Chondrocyte (in vitro differentiated cells): ENCODE results near the gene NPTX1. TPM values are rescaled to one million over a fixed set of nuclear protein-coding genes. Genes with fewer than 3 reads are reported as not detected.
A peak's percentile ranks its signal among the peaks of the same experiment; 100 is the strongest.

ENCODE experiments used
- DNase-seq: peaks from one replicate; pipeline ENCODE4 v3.0.0; 2021; ENCODE audit warnings: mixed read lengths, low spot score
- H3K27ac Mint-ChIP-seq: one replicate; pipeline ENCODE4 v1.8.0; 2021; ENCODE audit warnings: mild to moderate bottlenecking, moderate library complexity, mixed read lengths; ENCODE audit not compliant: unreplicated experiment
- H3K27me3 Mint-ChIP-seq: 2 replicates; pipeline ENCODE4 v1.8.0; 2021; ENCODE audit warnings: low read depth, mixed read lengths
- H3K36me3 Mint-ChIP-seq: 2 replicates; pipeline ENCODE4 v1.8.0; 2021; ENCODE audit warnings: low read depth, mixed read lengths
- H3K4me1 Mint-ChIP-seq: 2 replicates; pipeline ENCODE4 v1.8.0; 2021; ENCODE audit warnings: low read depth, mild to moderate bottlenecking, mixed read lengths
- H3K4me3 Mint-ChIP-seq: one replicate; pipeline ENCODE4 v1.8.0; 2021; ENCODE audit warnings: mild to moderate bottlenecking, moderate library complexity, mixed read lengths; ENCODE audit not compliant: unreplicated experiment
- H3K9me3 Mint-ChIP-seq: 2 replicates; pipeline ENCODE4 v1.8.0; 2021; ENCODE audit warnings: low read depth, mixed read lengths
- long read RNA-seq: library from polyadenylated mRNA; stranded (forward); transcript quantifications from one replicate; pipeline ENCODE4 v2.0.0, GENCODE V29; 2021
- total RNA-seq: library from RNA; stranded (reverse); gene quantifications from 3 replicates; pipeline ENCODE4 v1.2.1, GENCODE V29; 2021
- TF ChIP-seq, protein P1 (sequence below): fragments of 200-600 bp; sonication (generic); IDR thresholded peaks from 2 replicates; pipeline ENCODE4 v1.5.0; 2021; ENCODE audit warnings: antibody characterized with exemption, mild to moderate bottlenecking, moderate library complexity

Gene NPTX1, protein sequence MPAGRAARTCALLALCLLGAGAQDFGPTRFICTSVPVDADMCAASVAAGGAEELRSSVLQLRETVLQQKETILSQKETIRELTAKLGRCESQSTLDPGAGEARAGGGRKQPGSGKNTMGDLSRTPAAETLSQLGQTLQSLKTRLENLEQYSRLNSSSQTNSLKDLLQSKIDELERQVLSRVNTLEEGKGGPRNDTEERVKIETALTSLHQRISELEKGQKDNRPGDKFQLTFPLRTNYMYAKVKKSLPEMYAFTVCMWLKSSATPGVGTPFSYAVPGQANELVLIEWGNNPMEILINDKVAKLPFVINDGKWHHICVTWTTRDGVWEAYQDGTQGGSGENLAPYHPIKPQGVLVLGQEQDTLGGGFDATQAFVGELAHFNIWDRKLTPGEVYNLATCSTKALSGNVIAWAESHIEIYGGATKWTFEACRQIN
- 16.1 to 20.3 TPM (median 16.5 TPM) in 3 replicates for total RNA-seq
- long read RNA-seq, full-length matches to known transcripts, result 26 of 31 reads
- long read RNA-seq, partial matches to known transcripts, result 0 of 31 reads
- long read RNA-seq, other reads (novel, unspliced or antisense), result 5 of 31 reads

DNA sequence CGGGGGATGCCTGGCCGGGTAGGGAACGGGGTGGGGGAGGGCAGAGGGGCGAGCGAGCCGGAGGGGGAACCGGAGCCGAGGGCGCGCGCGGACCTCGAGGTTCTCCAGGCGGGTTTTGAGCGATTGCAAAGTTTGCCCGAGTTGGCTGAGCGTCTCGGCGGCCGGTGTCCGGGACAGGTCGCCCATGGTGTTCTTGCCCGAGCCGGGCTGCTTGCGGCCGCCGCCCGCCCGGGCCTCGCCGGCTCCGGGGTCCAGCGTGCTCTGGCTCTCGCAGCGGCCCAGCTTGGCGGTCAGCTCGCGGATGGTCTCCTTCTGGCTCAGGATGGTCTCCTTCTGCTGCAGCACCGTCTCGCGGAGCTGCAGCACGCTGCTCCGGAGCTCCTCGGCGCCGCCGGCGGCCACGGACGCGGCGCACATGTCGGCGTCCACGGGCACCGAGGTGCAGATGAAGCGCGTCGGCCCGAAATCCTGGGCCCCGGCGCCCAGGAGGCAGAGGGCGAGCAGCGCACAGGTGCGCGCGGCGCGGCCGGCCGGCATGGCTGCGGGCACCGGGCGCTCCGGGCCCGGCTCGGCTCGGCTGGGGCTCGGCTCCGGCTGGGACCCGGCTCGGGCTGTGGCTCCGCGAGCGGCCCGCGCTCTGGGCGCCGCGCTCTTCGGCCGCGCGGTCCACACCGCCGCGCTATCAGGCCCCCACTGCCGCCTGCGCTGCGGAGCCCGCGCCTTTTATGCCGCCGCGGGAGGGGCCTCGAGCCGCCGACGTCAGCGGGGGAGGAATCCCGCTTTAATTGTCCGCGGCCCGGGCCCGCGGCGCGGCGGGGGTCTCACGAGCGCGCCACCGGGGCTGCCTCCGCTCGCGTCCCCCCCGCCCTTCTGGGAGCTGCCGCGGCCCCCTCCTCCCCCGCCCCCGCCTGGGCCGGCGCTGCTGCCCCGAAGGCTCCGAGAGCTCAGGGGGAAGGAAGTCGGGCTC is at the start of gene NPTX1:
Gene NPTX1, minus strand, starts transcription at position 698 of the 967 bp plus-strand sequence. Its CDS starts 161 bp downstream, at position 537.
- TF ChIP-seq, protein P1, sequence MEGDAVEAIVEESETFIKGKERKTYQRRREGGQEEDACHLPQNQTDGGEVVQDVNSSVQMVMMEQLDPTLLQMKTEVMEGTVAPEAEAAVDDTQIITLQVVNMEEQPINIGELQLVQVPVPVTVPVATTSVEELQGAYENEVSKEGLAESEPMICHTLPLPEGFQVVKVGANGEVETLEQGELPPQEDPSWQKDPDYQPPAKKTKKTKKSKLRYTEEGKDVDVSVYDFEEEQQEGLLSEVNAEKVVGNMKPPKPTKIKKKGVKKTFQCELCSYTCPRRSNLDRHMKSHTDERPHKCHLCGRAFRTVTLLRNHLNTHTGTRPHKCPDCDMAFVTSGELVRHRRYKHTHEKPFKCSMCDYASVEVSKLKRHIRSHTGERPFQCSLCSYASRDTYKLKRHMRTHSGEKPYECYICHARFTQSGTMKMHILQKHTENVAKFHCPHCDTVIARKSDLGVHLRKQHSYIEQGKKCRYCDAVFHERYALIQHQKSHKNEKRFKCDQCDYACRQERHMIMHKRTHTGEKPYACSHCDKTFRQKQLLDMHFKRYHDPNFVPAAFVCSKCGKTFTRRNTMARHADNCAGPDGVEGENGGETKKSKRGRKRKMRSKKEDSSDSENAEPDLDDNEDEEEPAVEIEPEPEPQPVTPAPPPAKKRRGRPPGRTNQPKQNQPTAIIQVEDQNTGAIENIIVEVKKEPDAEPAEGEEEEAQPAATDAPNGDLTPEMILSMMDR, result no peak
- Mint-ChIP-seq H3K27me3 (peaks cover 33% of the 10 kb centered on the region), H3K9me3 (no peaks in the 10 kb centered on the region), H3K27ac (no peak within 1 kb of the TSS), H3K4me3 (peak within 1 kb of the TSS; percentile 49), H3K4me1 (peaks cover 14% of the 10 kb centered on the region), H3K36me3 (peaks cover 3% of the 10 kb centered on the region)
- DNase-seq, result no peak

- Mint-ChIP-seq H3K4me3 (no peak overlapping the region), H3K27ac (no peak overlapping the region), H3K27me3 (peaks cover 7% of the 10 kb centered on the region), H3K4me1 (peaks cover 12% of the 10 kb centered on the region), H3K9me3 (no peaks in the 10 kb centered on the region), H3K36me3 (no peaks in the 10 kb centered on the region)
- DNase-seq, result no peak
- TF ChIP-seq, protein P1, result no peak
These were observed 47.7 kb upstream of the NPTX1 start for GRCh38 chr17:80523956-80524712.

DNA sequence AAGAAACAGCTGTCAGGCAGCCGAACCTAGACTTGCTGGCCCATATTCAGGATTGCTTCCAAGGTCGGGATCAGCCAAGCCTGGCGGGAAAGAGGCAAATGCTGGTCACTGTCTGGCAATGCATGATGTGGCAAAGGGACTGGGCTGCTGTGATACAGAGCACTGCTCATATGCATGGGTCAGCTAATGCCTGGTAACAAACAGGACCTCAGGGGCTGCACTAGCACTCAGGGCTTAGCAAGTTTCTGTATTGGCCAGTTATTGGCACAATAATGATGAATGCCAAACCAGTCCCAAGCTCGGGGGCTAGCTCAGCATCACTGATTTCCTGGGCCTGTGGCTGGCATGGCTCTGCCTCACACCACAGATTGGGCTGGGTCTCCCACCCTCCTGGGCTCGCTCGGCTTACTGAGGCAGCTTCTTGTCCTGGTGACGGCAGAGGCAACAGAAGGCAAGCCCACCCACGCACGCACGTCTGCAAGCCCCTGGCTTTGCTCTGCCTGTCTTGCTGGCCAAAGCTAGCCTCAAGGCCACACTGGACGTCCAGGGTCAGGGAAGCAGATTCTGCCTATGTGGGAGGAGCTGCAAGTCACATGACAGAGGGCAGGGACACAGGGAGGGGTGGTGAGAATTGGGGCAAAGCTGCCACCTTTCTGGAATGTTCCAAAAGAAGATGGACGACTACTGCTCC is 46.8 kb upstream of the NPTX1 start:
- peaks cover 7% of the 10 kb centered on the region for H3K27me3 Mint-ChIP-seq
- no peak for DNase-seq
- TF ChIP-seq, protein P1, result no peak
- H3K36me3 Mint-ChIP-seq, result no peaks in the 10 kb centered on the region
- H3K9me3 Mint-ChIP-seq, result no peaks in the 10 kb centered on the region
- H3K4me1 Mint-ChIP-seq, result peaks cover 14% of the 10 kb centered on the region
- H3K4me3 Mint-ChIP-seq, result no peak overlapping the region
- no peak overlapping the region for H3K27ac Mint-ChIP-seq

- H3K27me3 Mint-ChIP-seq, result no peaks in the 10 kb centered on the region
- TF ChIP-seq, protein P1, result no peak
- DNase-seq, result no peak
- no peak overlapping the region for H3K4me3 Mint-ChIP-seq
- no peaks in the 10 kb centered on the region for H3K9me3 Mint-ChIP-seq
- H3K36me3 Mint-ChIP-seq, result no peaks in the 10 kb centered on the region
- no peak overlapping the region for H3K27ac Mint-ChIP-seq
- peaks cover 9% of the 10 kb centered on the region for H3K4me1 Mint-ChIP-seq
These were observed 44.5 kb upstream of the NPTX1 start for GRCh38 chr17:80520810-80521455.
